GM18870 (cell line): ENCODE results near the gene RAB20.
"Not testable (repeated sequence)": the region's sequence is repeated elsewhere in the genome, so short reads cannot be mapped to it uniquely, and the experiment has no call there.

Experiments used
- ATAC-seq: cut with Tn5 transposase; IDR thresholded peaks from one replicate; pipeline ENCODE4 v1.9.1; 2021; ENCODE audit warnings: moderate library complexity; ENCODE audit not compliant: unreplicated experiment

Gene RAB20

GRCh38 chr13:110512198-110512740 is 49.3 kb downstream of the RAB20 start:
- ATAC-seq: no peak

- no peak for ATAC-seq
Measured at GRCh38 chr13:110511509-110512181, 49.9 kb downstream of the RAB20 start.

GRCh38 chr13:110509971-110510786 is 51.3 kb downstream of the RAB20 start:
- peak; percentile 43 for ATAC-seq

GRCh38 chr13:110509478-110509926 is 52.0 kb downstream of the RAB20 start:
- no peak for ATAC-seq

GRCh38 chr13:110507678-110508381 is 53.7 kb downstream of the RAB20 start:
- ATAC-seq: no peak

- no peak for ATAC-seq
Measured at GRCh38 chr13:110506859-110507566, 54.5 kb downstream of the RAB20 start.

GRCh38 chr13:110506396-110506795 is 55.1 kb downstream of the RAB20 start:
- ATAC-seq: no peak

- no peak for ATAC-seq
Measured at GRCh38 chr13:110505594-110505993, 55.9 kb downstream of the RAB20 start.

GRCh38 chr13:110503979-110504499 is 57.5 kb downstream of the RAB20 start:
- no peak for ATAC-seq

- no peak for ATAC-seq
Measured at GRCh38 chr13:110503037-110503901, 58.3 kb downstream of the RAB20 start.

- ATAC-seq: no peak
Measured at GRCh38 chr13:110501188-110501587, 60.3 kb downstream of the RAB20 start.

- ATAC-seq: no peak
Measured at GRCh38 chr13:110500341-110500740, 61.2 kb downstream of the RAB20 start.

GRCh38 chr13:110499621-110500281 is 61.8 kb downstream of the RAB20 start:
- no peak for ATAC-seq

GRCh38 chr13:110498765-110499164 is 62.8 kb downstream of the RAB20 start:
- no peak for ATAC-seq

- ATAC-seq: no peak
Measured at GRCh38 chr13:110498327-110498726, 63.2 kb downstream of the RAB20 start.

GRCh38 chr13:110497896-110498295 is 63.6 kb downstream of the RAB20 start:
- ATAC-seq: not testable (repeated sequence)

- no peak for ATAC-seq
Measured at GRCh38 chr13:110497003-110497402, 64.5 kb downstream of the RAB20 start.

GRCh38 chr13:110496281-110496680 is 65.2 kb downstream of the RAB20 start:
- no peak for ATAC-seq

GRCh38 chr13:110495881-110496280 is 65.6 kb downstream of the RAB20 start:
- ATAC-seq: no peak
